Muscle of leg (tissue), 11 donors: ENCODE results near the gene WDR4. TPM values are rescaled to one million over a fixed set of nuclear protein-coding genes. Genes with fewer than 3 reads are reported as not detected.
A peak's percentile ranks its signal among the peaks of the same experiment; 100 is the strongest.
"Not testable (repeated sequence)": the region's sequence is repeated elsewhere in the genome, so short reads cannot be mapped to it uniquely, and the experiment has no call there.

ENCODE experiments used
- DNase-seq: peaks from one replicate; pipeline ENCODE4 v3.0.0; 2013
- H3K27ac ChIP-seq: one replicate; pipeline ENCODE4 v1.5.1; 2013; ENCODE audit warnings: mild to moderate bottlenecking, low read length, control low read depth
- H3K27me3 ChIP-seq: one replicate; pipeline ENCODE4 v1.6.1; 2013; ENCODE audit warnings: low read length; ENCODE audit not compliant: control insufficient read depth, insufficient read depth
- H3K36me3 ChIP-seq: one replicate; pipeline ENCODE4 v1.6.1; 2013; ENCODE audit warnings: low read length; ENCODE audit not compliant: control insufficient read depth, insufficient read depth
- H3K4me1 ChIP-seq: one replicate; pipeline ENCODE4 v1.6.1; 2013; ENCODE audit warnings: low read length; ENCODE audit not compliant: control insufficient read depth, insufficient read depth
- H3K4me3 ChIP-seq: one replicate; pipeline ENCODE4 v1.5.1; 2013; ENCODE audit warnings: low read length, control low read depth
- H3K9me3 ChIP-seq: replicated peaks from 2 replicates; pipeline ENCODE4 v1.6.1; 2013; ENCODE audit warnings: low read depth, low read length; ENCODE audit not compliant: control insufficient read depth
- WGBS: methylation state at CpG from one replicate; pipeline ENCODE4 v1.1.5; 2013; ENCODE audit warnings: missing lambda C conversion rate; ENCODE audit not compliant: insufficient coverage; 5-methylcytosine and 5-hydroxymethylcytosine counted together
- polyA plus RNA-seq, 8 donors: library from polyadenylated mRNA; unstranded; fragments of 120-200 nt; gene quantifications; one replicate each; pipeline versions ENCODE4 v1.2.1 to v1.2.3, GENCODE V29; 2013; ENCODE audit warnings: inconsistent platforms in 1 of 8, low replicate concordance in 1 of 8; ENCODE audit not compliant: insufficient read length in 8 of 8, insufficient read depth in 1 of 8
- total RNA-seq: library from RNA; stranded (reverse); fragments of 120-200 nt; gene quantifications from one replicate; pipeline ENCODE4 v1.2.4, GENCODE V29; 2013

Gene WDR4
- total and polyA plus RNA-seq, 9 donors: 5.5 to 10.7 (median 9.2) TPM

GRCh38 chr21:42820616-42821465 lies 58.5 kb downstream of the WDR4 start:
- Histone ChIP-seq H3K27me3 (no peaks in the 10 kb centered on the region), H3K4me1 (no peaks in the 10 kb centered on the region), H3K4me3 (no peak overlapping the region), H3K9me3 (peaks cover under 1% of the 10 kb centered on the region), H3K36me3 (no peaks in the 10 kb centered on the region), H3K27ac (no peak overlapping the region)
- WGBS: 91% methylated on average over 5 of the region's 8 CpGs
- DNase-seq: no peak

DNA sequence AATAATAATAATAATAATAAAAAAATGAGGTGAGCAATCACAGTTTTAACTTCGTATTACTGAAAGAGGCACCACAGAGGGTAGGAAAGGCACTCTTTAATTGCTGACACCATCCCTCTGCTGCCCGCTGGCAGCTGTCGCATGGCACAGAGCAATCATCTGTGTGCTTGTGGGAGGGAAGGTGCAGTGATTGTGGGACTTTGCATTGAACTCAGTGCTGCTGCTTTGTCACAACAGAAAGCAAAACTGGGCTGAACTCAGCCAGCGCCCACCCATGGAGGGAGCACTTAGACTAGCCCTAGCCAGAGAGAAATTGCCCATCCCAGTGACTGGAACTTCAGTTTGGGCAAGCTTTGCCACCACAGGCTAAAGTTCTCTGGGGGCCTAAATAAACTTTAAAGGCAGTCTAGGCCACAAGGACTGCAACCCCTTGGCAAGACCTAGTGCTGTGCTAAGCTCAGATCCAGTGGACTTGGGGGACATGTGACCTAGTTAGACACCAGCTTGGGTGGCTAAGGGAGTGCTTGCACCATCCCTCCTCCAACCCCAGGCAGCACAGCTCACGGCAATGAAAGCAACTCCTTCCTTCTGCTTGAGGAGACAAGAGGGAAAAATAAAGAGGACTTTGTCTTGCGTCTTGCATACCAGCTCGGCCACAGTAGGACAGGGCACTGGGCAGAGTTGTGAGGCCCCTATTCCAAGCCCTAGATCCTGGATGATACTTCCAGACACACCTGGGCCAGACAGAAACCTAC lies 59.3 kb downstream of the WDR4 start:
- peaks cover 3% of the 10 kb centered on the region for H3K9me3 ChIP-seq
- no peak for DNase-seq
- no peaks in the 10 kb centered on the region for H3K27me3 ChIP-seq
- H3K4me3 ChIP-seq: no peak overlapping the region
- H3K27ac ChIP-seq: no peak overlapping the region
- no peaks in the 10 kb centered on the region for H3K36me3 ChIP-seq
- no peaks in the 10 kb centered on the region for H3K4me1 ChIP-seq
- WGBS: 88% methylated on average over 3 of the region's 7 CpGs

- H3K9me3 ChIP-seq: peaks cover 7% of the 10 kb centered on the region
- H3K27ac ChIP-seq: no peak overlapping the region
- H3K27me3 ChIP-seq: no peaks in the 10 kb centered on the region
- H3K4me3 ChIP-seq: no peak overlapping the region
- H3K36me3 ChIP-seq: no peaks in the 10 kb centered on the region
- peak; percentile 50 for DNase-seq
- whole genome bisulfite sequencing: no CpG with 5 or more reads among the region's 2 CpGs
- no peaks in the 10 kb centered on the region for H3K4me1 ChIP-seq
Observed at GRCh38 chr21:42818328-42818749, 61.0 kb downstream of the WDR4 start.

DNA sequence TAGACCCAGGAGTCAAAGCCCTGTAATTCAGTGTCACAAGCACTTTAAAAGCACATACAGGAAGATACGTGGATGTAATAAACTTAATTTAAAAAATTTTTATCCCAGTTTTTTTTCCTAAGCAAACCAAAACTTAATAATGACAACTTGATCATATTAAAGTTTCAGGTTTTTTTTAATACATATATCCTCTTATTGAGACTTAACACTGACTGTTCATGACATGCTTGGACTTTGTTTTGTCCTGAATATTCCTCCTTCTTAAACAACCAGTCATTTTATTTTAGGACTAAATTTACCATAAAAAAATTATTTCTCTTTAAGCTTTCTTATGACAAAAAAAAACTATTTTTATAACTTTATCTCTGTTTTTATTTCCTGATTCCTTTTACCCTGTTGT lies 64.1 kb downstream of the WDR4 start:
- no CpG with 5 or more reads among the region's 1 CpG for WGBS
- no peak for DNase-seq
- no peak overlapping the region for H3K27ac ChIP-seq
- no peak overlapping the region for H3K4me3 ChIP-seq
- H3K9me3 ChIP-seq: peaks cover 7% of the 10 kb centered on the region
- H3K36me3 ChIP-seq: no peaks in the 10 kb centered on the region
- no peaks in the 10 kb centered on the region for H3K27me3 ChIP-seq
- no peaks in the 10 kb centered on the region for H3K4me1 ChIP-seq

GRCh38 chr21:42812528-42813241 lies 66.7 kb downstream of the WDR4 start:
- H3K27ac ChIP-seq, H3K4me1 ChIP-seq, H3K9me3 ChIP-seq, H3K36me3 ChIP-seq, DNase-seq, H3K27me3 ChIP-seq, H3K4me3 ChIP-seq: not testable (repeated sequence)
- 33% methylated on average over 1 of the region's 5 CpGs for WGBS

GRCh38 chr21:42811960-42812359 lies 67.4 kb downstream of the WDR4 start:
- 24% methylated on average over 3 of the region's 6 CpGs for WGBS
- H3K27ac ChIP-seq: no peak overlapping the region

DNA sequence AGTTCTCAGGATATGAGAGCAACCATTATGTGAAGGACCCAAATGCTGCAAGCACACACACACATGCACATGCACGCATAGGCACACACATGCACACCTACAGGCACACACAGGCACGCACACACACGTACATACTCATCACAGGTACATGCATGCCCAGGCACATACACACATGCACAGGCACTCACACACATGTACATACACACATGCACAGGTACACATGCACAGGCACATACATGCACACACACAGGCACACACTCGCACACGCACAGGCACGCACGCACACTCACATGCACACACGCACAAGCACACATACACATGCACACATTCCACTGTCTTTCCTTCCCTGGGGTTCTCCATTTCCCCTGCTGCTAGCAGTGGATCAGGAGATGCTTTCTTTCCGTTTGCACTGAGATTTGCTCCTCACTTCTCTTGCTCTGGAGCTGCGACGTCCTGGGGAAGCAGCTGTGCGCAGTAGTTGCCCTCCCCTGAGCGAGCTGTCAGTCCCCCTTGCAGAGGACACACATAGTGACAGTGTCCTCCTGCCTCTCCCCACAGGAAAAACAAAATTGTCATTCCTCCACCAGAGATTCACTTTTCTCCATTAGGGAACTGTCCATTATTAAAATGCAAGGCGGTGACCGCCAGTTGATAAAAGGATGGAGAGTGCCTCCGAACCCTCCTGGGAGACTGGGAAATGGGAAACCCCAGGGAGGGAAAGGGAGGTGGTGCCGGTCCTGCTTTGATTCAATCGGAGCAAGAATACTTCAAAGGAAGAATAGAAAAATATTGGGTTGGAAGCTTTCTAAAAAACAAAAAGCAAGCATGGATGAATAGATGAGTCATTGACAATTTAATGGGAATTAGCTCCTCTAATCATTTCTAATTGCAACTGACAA lies 69.5 kb downstream of the WDR4 start:
- DNase-seq: no peak
- no peak overlapping the region for H3K27ac ChIP-seq
- H3K27me3 ChIP-seq: peaks cover 4% of the 10 kb centered on the region
- peaks cover 2% of the 10 kb centered on the region for H3K9me3 ChIP-seq
- no peaks in the 10 kb centered on the region for H3K4me1 ChIP-seq
- H3K4me3 ChIP-seq: no peak overlapping the region
- no peaks in the 10 kb centered on the region for H3K36me3 ChIP-seq
- 71% methylated on average over 17 of the region's 18 CpGs for WGBS

More at GRCh38 chr21:42811960-42812359, 67.4 kb downstream of the WDR4 start:
- no peak overlapping the region for H3K4me3 ChIP-seq
- no peaks in the 10 kb centered on the region for H3K4me1 ChIP-seq
- no peaks in the 10 kb centered on the region for H3K36me3 ChIP-seq
- peaks cover 7% of the 10 kb centered on the region for H3K9me3 ChIP-seq
- no peak for DNase-seq
- H3K27me3 ChIP-seq: peaks cover 4% of the 10 kb centered on the region

DNA sequence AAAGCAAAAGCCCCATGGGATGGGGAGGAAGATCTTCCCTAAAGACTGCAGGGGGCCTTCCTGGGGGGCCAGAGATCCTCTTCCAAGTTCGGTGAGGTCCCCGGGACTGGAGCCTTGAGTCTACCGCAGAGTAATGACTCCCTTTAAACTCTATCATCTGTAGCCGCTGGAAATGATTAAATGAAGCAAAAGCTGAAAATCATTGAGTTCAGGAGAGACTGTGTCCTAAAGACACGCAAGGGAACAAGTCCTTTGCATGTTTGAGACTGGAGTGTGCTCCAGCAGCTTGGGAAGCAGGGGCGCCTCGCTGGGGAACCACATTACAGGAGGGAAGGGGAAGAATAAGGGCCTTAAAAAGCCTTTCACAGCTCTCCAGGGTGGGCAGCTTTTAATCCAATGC lies 70.2 kb downstream of the WDR4 start:
- H3K27me3 ChIP-seq: peaks cover 4% of the 10 kb centered on the region
- no peaks in the 10 kb centered on the region for H3K9me3 ChIP-seq
- no peaks in the 10 kb centered on the region for H3K36me3 ChIP-seq
- 75% methylated on average over 1 of the region's 7 CpGs for WGBS
- H3K4me1 ChIP-seq: no peaks in the 10 kb centered on the region
- DNase-seq: no peak
- no peak overlapping the region for H3K4me3 ChIP-seq
- no peak overlapping the region for H3K27ac ChIP-seq

- Histone ChIP-seq H3K9me3 (no peaks in the 10 kb centered on the region), H3K27ac (no peak overlapping the region), H3K36me3 (no peaks in the 10 kb centered on the region), H3K4me1 (no peaks in the 10 kb centered on the region), H3K27me3 (peaks cover 4% of the 10 kb centered on the region), H3K4me3 (no peak overlapping the region)
- DNase-seq: no peak
- WGBS: 72% methylated on average over 8 of the region's 13 CpGs
Observed at GRCh38 chr21:42807938-42808613, 71.3 kb downstream of the WDR4 start.
